Breast epithelium (tissue), 4 donors: ENCODE data around the gene VPS18. TPM values are rescaled to one million over a fixed set of nuclear protein-coding genes. Genes with fewer than 3 reads are reported as not detected.

ENCODE experiments used
- DNase-seq, 2 donors: peaks; one replicate each; pipeline ENCODE4 v3.0.0-alpha.2; 2019; ENCODE audit warnings: low spot score in 2 of 2
- H3K27ac ChIP-seq, 2 donors: fragments of 200-600 bp; sonication (generic) in 1 of 2; one replicate each; pipeline ENCODE4 v1.5.1; 2016 to 2019; ENCODE audit warnings: mild to moderate bottlenecking in 1 of 2
- H3K27me3 ChIP-seq, 2 donors: fragments of 200-600 bp; sonication (generic) in 1 of 2; one replicate each; pipeline versions ENCODE4 v1.5.1 to v1.6.0; 2017 to 2019; ENCODE audit warnings: control low read depth in 1 of 2, mild to moderate bottlenecking in 1 of 2
- H3K36me3 ChIP-seq: fragments of 200-600 bp; one replicate; pipeline ENCODE4 v1.5.1; 2019
- H3K4me1 ChIP-seq, 2 donors: fragments of 200-600 bp; sonication (generic); one replicate each; pipeline ENCODE4 v1.5.1; 2016 to 2019; ENCODE audit warnings: control low read depth in 1 of 2
- H3K4me3 ChIP-seq, 3 donors: fragments of 200-600 bp; sonication (generic); 1 replicate in 2 of 3; 2 replicates in 1 of 3; pipeline ENCODE4 v1.5.1; 2016 to 2019; ENCODE audit warnings: mild to moderate bottlenecking in 3 of 3, moderate library complexity in 2 of 3
- H3K9me3 ChIP-seq, 2 donors: fragments of 200-600 bp; sonication (generic) in 1 of 2; one replicate each; pipeline ENCODE4 v1.5.1; 2016 to 2019; ENCODE audit warnings: control low read depth in 1 of 2
- CTCF ChIP-seq, 3 donors: fragments of 450-650 bp; IDR thresholded peaks; one replicate each; pipeline ENCODE4 v1.5.1; 2016 to 2017; ENCODE audit warnings: antibody characterized with exemption in 3 of 3, mild to moderate bottlenecking in 3 of 3, moderate library complexity in 3 of 3
- POLR2A ChIP-seq: fragments of 450-650 bp; IDR thresholded peaks from one replicate; pipeline ENCODE4 v1.6.1; 2016; ENCODE audit warnings: antibody characterized with exemption, mild to moderate bottlenecking, moderate library complexity
- POLR2AphosphoS5 ChIP-seq, 3 donors: sonication (generic); formaldehyde crosslinking; IDR thresholded peaks; one replicate each; pipeline ENCODE4 v1.6.1; 2017; ENCODE audit warnings: antibody characterized with exemption in 3 of 3
- intact Hi-C: fragments of 100-400 bp; cut with DNase I; formaldehyde crosslinking; loops from one replicate; pipeline ENCODE4 v1.15.1; 2023; ENCODE audit warnings: low total_unique reads
- total RNA-seq, 3 donors: library from RNA; depleted of rRNA; stranded (reverse); fragments of >200 nt; gene quantifications; one replicate each; pipeline ENCODE4 v1.1.0, GENCODE V29; 2016

VPS18 gene
- total RNA-seq, 3 donors from 2014 or later: 23.2 to 25.0 (median 23.9) TPM

GRCh38 chr15:40906991-40907802 lies 12.9 kb downstream of the VPS18 start:
- H3K9me3 ChIP-seq: no peaks in the 10 kb centered on the region
- no peak for TF ChIP-seq POLR2A
- TF ChIP-seq POLR2AphosphoS5 (IDR thresholded peaks at IDR 0.05): no peak
- no peak for TF ChIP-seq CTCF (IDR thresholded peaks at IDR 0.05)
- H3K27ac ChIP-seq: peak overlapping the region; percentile 97 to 98
- peak overlapping the region; percentile 44 to 68 (median 51) for H3K4me3 ChIP-seq
- H3K27me3 ChIP-seq: no peaks in the 10 kb centered on the region
- H3K4me1 ChIP-seq: peaks cover 6 to 24% of the 10 kb centered on the region in 2 donors
- intact Hi-C loops: loop anchor here (1.0 to 10.0 kb wide), 3 partner anchors 27 to 212 kb away; partner anchors contain the start of gene RAD51
- no peaks in the 10 kb centered on the region for H3K36me3 ChIP-seq
- peak in 1 of 2 donors; percentile 55 for DNase-seq

GRCh38 chr15:40908095-40908494 lies 13.8 kb downstream of the VPS18 start:
- H3K4me1 ChIP-seq: peaks cover 6 to 24% of the 10 kb centered on the region in 2 donors
- no peaks in the 10 kb centered on the region for H3K36me3 ChIP-seq
- DNase-seq: no peak
- no peak overlapping the region for H3K4me3 ChIP-seq
- H3K9me3 ChIP-seq: no peaks in the 10 kb centered on the region
- no peak for TF ChIP-seq POLR2AphosphoS5 (IDR thresholded peaks at IDR 0.05)
- no peak for TF ChIP-seq POLR2A
- no peak for TF ChIP-seq CTCF (IDR thresholded peaks at IDR 0.05)
- H3K27me3 ChIP-seq: no peaks in the 10 kb centered on the region
- intact Hi-C loops: loop anchor here (5.0 to 10.0 kb wide), 2 partner anchors 109 to 213 kb away; partner anchors contain the start of gene RAD51
- H3K27ac ChIP-seq: peak overlapping the region; percentile 97 to 98

- Histone ChIP-seq H3K4me1 (peaks cover 6 to 24% of the 10 kb centered on the region in 2 donors), H3K36me3 (no peaks in the 10 kb centered on the region), H3K9me3 (no peaks in the 10 kb centered on the region), H3K4me3 (no peak overlapping the region), H3K27ac (peak overlapping the region; percentile 48 to 50), H3K27me3 (no peaks in the 10 kb centered on the region)
- TF ChIP-seq CTCF (IDR thresholded peaks at IDR 0.05): no peak
- no peak for TF ChIP-seq POLR2A
- intact Hi-C loops: loop anchor here (5.0 to 10.0 kb wide), 2 partner anchors 107 to 215 kb away; partner anchors contain the start of gene RAD51
- peak in 1 of 2 donors; percentile 45 for DNase-seq
Measured at GRCh38 chr15:40909662-40910630, 15.7 kb downstream of the VPS18 start.

GRCh38 chr15:40911141-40911540 lies 16.9 kb downstream of the VPS18 start:
- TF ChIP-seq POLR2AphosphoS5 (IDR thresholded peaks at IDR 0.05) (no peak), POLR2A (no peak), CTCF (IDR thresholded peaks at IDR 0.05) (no peak)
- Histone ChIP-seq H3K9me3 (no peaks in the 10 kb centered on the region), H3K27me3 (no peaks in the 10 kb centered on the region), H3K27ac (peak overlapping the region in 1 of 2 donors; percentile 48), H3K36me3 (no peaks in the 10 kb centered on the region), H3K4me1 (peaks cover 6 to 20% of the 10 kb centered on the region in 2 donors), H3K4me3 (no peak overlapping the region)
- DNase-seq: no peak
- intact Hi-C loops: no loop called here
